Daoy (cell line): ENCODE results near the gene SLC15A1. TPM values are rescaled to one million over a fixed set of nuclear protein-coding genes. Genes with fewer than 3 reads are reported as not detected.

ENCODE experiments used
- DNase-seq: peaks from one replicate; pipeline ENCODE4 v3.0.0-alpha.2; 2015; ENCODE audit warnings: low read depth
- total RNA-seq: library from RNA; depleted of rRNA; stranded (reverse); fragments of >200 nt; shearing (Covaris generic); gene quantifications from 2 replicates; pipeline ENCODE4 v1.2.3, GENCODE V29; 2014; rRNA removed

The SLC15A1 gene, protein sequence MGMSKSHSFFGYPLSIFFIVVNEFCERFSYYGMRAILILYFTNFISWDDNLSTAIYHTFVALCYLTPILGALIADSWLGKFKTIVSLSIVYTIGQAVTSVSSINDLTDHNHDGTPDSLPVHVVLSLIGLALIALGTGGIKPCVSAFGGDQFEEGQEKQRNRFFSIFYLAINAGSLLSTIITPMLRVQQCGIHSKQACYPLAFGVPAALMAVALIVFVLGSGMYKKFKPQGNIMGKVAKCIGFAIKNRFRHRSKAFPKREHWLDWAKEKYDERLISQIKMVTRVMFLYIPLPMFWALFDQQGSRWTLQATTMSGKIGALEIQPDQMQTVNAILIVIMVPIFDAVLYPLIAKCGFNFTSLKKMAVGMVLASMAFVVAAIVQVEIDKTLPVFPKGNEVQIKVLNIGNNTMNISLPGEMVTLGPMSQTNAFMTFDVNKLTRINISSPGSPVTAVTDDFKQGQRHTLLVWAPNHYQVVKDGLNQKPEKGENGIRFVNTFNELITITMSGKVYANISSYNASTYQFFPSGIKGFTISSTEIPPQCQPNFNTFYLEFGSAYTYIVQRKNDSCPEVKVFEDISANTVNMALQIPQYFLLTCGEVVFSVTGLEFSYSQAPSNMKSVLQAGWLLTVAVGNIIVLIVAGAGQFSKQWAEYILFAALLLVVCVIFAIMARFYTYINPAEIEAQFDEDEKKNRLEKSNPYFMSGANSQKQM
- not detected in 2 replicates for total RNA-seq

DNA sequence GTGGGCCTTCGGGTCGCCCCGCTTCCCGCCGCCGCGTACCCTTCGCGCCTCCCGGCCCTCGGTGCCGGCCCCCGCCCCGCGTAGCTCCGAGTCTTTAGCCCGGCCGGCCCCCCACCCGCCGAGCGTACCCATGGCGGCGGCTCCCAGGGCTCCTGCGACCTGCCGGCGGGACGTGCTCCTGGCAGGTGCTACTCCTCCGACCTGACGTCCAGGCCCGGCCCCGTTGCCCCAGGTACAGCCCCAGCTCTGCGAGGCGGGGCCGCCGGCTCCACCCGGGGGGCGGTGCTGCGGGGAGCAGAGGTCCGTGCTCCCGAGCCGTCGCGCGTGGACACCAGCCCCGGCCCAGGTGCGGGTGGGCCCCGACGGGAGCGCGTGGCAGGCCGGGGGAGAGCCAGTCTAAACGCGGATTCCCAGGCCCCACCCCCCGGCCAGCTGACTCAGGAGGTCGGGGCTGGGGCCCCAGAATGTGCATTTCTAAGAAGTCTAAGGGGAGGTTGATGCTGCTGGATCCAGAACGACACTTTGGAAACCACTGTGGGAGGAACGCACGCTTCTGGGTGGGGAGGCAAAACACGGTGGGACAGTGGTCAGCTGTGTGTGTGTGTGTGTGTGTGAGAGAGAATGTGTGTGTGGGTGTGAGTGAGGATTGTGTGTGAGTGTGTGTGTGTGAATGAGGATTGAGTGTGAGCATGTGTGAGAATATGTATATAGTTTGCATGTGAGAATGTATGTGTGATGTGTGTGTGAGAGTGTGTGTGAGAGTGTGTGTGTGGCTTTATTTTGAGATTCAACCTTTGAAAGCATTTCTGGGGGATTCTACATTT, at the start of gene SLC15A1:
Gene SLC15A1 (minus strand): TSS at position 206 of the 824 bp plus-strand sequence. CDS start 74 bp downstream, at position 132.
- no peak for DNase-seq

- DNase-seq, result no peak
These were observed 49.4 kb upstream of the SLC15A1 start for GRCh38 chr13:98801626-98802418.

- no peak for DNase-seq
These were observed 47.6 kb upstream of the SLC15A1 start for GRCh38 chr13:98800078-98800477.

DNA sequence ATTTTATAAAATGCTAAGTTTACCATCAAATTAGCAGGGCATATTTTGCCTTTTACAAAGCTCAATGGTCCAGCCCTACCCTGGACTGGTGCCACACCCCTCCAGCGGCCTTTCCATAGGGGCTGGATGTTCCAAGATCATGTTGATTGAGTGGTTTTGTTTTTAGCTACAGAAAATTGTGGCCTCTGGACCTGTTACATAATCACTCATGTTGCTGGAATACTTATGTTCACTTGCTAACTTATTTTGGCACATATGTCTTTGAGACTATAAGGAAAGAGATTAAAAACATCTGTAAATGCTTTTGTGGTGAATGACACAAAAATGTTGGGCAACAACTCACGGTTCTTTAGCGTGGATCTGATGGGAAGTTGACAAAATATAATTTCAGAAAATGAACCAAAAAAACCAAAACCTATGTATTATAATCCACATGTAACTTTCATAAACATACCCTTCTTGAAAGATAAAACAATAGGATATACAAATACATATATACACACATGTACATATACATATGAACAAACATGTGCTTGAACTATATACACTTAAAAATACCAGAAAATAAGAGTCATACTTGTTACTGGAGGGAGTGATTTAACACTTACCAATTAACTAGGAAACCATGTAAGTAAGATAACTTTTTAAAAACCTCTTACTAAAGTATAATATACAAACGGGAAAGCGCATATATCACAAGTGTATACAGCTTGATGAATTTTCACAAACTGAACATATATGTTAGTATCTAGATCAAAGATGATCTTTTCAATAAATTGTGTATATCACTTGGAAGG, 46.6 kb upstream of the SLC15A1 start:
- no peak for DNase-seq

GRCh38 chr13:98797456-98797855, 45.0 kb upstream of the SLC15A1 start:
- DNase-seq, result no peak

GRCh38 chr13:98796798-98797197, 44.3 kb upstream of the SLC15A1 start:
- DNase-seq, result no peak

- no peak for DNase-seq
These were observed 43.7 kb upstream of the SLC15A1 start for GRCh38 chr13:98796191-98796590.

- DNase-seq, result no peak
These were observed 42.7 kb upstream of the SLC15A1 start for GRCh38 chr13:98795220-98795619.

GRCh38 chr13:98794498-98794897, 42.0 kb upstream of the SLC15A1 start:
- DNase-seq, result no peak

- DNase-seq, result no peak
These were observed 40.5 kb upstream of the SLC15A1 start for GRCh38 chr13:98792785-98793495.

DNA sequence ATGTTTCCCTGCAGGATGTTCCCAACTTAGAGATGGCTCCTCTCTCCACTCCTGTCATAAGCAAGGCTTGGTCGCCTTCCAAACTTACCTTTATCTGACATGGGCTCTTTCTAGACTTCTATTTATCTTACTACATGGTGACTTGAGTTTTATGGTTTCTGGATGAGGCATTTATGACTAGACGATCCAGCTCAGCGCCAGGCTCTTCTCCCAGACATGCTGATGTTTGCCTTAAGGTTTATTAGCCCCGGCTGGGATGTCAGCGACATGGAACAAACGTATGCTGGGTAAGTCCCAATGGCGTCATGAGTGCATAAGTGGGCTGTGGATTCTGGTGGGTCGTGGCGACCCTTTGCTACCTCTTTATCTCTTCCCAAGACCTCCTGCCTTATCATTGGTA, 39.8 kb upstream of the SLC15A1 start:
- DNase-seq, result no peak

DNA sequence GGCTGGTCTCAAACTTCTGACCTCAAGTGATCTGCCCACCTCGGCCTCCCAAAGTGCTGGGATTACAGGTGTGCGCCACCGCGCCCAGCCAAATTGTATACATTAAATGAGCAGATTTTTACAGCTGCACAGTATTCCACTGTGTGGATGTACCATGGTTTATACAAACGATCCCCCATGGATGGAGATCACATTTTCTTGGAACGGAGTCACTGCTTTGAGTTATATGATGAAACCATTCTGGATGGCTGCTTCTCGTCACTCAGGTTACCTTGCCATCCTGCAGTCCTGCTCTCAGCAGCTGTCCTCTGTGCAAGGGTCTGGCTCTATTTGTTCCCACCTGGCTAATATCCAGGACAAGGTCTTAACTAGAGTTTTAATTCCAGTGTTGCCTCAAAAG, 39.1 kb upstream of the SLC15A1 start:
- no peak for DNase-seq

- DNase-seq, result no peak
These were observed 35.5 kb upstream of the SLC15A1 start for GRCh38 chr13:98787996-98788395.

DNA sequence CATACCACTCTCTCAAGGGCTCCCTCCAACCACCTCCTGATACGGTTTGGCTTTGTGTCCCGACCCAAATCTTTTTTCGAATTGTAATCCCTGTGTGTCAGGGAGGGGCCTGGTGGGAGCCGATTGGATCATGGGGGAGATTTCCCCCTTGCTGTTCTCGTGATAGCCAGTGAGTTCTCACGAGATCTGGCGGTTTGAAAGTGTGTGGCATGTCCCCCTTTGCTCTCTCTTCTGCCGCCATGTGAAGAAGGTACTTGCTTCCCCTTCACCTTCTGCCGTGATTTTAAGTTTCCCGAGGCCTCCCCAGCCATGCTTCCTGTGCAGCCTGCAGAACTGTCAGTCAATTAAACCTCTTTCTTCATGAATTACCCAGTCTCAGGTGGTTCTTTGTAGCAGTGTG, 34.7 kb upstream of the SLC15A1 start:
- no peak for DNase-seq

DNA sequence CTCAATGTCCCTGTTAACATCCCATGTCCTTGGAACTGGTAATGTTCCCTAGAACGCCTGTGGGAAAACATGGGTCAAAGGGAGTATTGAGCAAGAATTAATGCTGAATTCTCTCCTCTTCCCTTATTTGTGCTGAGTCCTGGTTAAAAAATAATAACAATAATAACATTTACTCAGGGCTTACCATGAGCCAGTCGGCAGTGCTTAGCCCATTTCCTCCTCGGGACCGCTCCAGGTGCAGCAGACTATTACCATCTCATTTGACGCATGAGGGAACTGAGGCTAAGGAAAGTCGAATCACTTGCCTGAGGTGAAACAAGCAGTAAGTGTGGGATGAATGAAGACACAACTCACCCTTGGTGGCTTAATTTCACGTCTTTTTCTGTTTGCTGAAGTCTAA, 33.6 kb upstream of the SLC15A1 start:
- DNase-seq, result no peak

- no peak for DNase-seq
These were observed 32.9 kb upstream of the SLC15A1 start for GRCh38 chr13:98785405-98785804.

DNA sequence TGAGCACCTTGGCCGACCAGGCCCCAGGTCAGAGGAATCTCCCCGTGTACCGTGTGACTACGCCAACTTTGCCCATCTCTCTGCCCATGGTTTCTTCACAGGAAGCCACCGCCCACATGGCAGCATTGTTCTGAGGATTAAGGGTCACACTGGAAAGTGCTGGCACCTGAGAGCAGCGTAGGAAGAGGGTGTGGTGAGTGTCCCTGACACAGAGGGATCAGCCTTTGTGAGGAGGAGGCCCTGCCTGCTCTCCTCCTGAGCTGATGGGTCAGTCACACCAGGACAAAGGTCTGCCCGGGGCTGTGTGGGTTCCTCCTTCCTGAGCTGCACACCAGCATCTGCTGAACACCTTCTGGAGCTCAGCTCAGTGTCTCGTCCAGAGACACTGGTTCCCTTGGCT, 32.2 kb upstream of the SLC15A1 start:
- no peak for DNase-seq

DNA sequence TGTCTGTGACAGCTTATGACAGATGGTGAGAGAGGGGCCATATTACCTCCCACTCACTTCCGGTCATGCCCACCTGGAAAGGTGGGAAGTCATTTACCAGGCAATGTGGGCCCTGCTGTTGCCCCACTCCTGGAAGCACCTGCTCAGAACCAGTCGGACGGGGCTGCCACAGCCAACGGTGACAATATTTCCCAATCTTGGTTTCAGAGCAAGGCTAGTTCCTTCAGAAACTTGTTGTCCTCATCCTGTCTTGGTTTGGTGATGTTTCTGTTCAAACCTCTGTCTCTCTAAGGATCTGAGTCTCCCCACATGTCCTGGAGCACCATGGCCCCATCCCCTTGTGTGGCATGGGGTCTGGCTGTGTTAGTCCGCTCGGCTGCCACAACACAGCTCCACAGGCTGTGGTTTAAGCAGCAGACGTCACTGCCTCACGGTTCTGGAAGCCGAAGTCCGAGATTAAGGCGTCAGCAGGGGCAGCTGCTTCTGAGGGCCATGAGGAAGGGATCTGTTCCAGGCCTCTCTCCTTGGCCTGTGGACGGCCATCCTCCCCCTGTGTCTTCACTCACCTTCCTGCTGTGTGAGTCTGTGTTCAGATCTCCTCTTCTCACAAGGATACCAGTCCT, 31.5 kb upstream of the SLC15A1 start:
- DNase-seq, result no peak

GRCh38 chr13:98782654-98783053, 30.2 kb upstream of the SLC15A1 start:
- DNase-seq, result no peak

GRCh38 chr13:98781905-98782304, 29.4 kb upstream of the SLC15A1 start:
- no peak for DNase-seq
